ENCODE data around the gene TMEM184A.
"Not testable (repeated sequence)": the region's sequence is repeated elsewhere in the genome, so short reads cannot be mapped to it uniquely, and the experiment has no call there.

The TMEM184A gene

DNA sequence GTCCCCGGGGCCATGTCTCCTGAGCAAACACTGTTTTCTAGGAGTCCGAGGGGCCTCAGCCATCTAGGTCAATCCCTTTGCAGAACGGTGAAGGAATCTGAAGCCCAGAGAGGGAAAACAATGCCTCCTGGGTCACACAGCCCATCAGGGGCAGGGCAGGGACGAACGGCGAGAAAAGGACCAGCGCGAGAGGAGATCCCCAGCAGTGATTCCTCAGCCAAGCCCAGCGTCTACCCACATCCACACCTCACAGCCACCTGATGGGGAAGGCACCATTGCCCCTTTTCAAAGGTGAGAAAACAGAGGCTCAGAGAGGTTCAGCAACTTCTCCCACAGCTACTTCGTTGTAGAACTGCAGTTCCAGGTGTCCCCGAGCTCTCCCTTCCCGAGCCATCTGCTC, 31.7 kb upstream of the TMEM184A start:
- no peak overlapping the region for H3K9ac ChIP-seq (ENCODE audit: low read depth, low read length)
- peaks cover 4% of the 10 kb centered on the region for H3K9me3 ChIP-seq (ENCODE audit: control insufficient read depth, insufficient read depth, low read length)
- H3K4me1 ChIP-seq (ENCODE audit: control insufficient read depth, insufficient read depth, low read length) = no peaks in the 10 kb centered on the region
- H3K36me3 ChIP-seq (ENCODE audit: control insufficient read depth, insufficient read depth, low read length) = peaks cover 3% of the 10 kb centered on the region
- no peak overlapping the region for H3K4me3 ChIP-seq (ENCODE audit: low read depth, low read length)
- no peaks in the 10 kb centered on the region for H3K27me3 ChIP-seq (ENCODE audit: control insufficient read depth, insufficient read depth, low read length)

DNA sequence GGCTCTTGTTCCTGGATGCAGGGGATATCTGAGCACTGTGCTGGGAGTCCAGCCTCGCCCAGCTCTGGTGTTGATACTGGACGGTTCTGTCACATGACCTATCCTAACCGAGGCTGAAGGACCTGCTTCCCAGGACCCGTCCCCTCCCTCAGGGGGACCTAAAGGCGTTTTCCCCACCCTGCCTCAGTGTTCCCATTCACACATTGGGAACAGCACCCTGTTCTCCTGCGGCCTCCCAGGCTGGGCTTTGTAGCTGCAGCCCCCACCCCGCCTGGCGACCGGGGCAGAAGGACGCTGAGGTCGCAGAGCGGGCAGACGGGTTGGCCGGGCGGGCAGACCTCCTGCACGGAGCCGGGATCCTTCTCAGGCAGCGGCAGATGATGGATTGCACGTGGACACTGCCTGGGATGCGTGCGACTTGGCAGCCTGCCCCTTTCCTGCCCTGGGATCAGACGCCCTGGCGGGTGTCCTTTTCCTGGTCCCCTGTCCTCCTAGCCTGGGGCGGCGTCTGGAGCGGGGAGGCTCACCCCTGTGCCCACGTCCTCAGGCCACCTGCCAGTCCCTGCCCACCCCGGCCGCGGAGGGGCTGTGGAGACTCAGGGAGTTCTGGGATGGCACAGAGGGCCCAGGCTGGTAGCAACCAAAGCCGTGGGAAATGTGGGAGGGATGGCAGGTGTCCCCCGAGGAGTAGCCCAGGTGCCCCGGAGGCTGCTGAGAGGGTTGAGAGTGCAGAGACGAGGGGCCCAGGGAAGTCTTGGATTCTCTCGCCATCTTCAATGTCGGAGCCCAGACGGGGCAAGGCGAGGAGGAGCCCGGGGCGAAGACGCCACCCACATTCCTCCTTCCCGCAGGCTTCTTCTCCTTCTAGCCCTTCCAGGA, 31.1 kb upstream of the TMEM184A start:
- Histone ChIP-seq H3K4me1 (ENCODE audit: control insufficient read depth, insufficient read depth, low read length) (no peaks in the 10 kb centered on the region), H3K9me3 (ENCODE audit: control insufficient read depth, insufficient read depth, low read length) (peaks cover 4% of the 10 kb centered on the region), H3K9ac (ENCODE audit: low read depth, low read length) (no peak overlapping the region), H3K27me3 (ENCODE audit: control insufficient read depth, insufficient read depth, low read length) (no peaks in the 10 kb centered on the region), H3K36me3 (ENCODE audit: control insufficient read depth, insufficient read depth, low read length) (peaks cover 3% of the 10 kb centered on the region), H3K4me3 (ENCODE audit: low read depth, low read length) (no peak overlapping the region)

DNA sequence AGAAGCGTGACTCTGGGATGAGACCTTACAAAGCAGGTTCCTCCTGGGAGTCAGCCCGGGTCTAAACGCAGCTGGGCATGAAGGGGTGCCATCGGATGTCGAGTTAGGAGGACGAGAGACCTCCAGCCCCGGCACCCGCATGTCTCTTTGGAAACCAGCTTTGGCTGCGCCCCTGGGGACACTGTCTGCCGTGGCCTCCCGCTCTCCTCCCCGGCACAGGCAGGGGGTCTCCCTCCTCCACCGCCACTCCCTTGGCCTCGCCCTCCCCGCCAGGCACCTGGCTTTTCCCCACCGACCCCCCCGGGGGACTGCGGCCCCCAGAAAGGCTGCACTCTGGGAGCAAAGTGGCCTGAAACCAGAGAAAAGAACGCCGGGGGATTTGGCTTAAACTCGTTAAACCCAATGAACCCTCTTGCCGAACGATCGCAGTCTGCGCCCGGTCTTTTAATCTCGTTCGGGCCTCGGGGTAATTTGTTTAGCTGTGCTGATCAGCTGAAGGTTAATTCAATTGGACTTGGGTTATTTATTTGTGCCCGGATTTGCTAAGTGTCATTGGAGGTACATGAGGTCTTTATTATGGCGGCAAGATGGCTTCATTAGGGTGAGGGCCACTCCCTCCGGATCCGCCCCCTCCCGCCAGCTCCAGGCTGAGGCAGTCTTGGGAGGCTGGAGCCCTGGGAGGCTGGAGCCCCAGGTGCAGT, 30.3 kb upstream of the TMEM184A start:
- Histone ChIP-seq H3K27me3 (ENCODE audit: control insufficient read depth, insufficient read depth, low read length) (no peaks in the 10 kb centered on the region), H3K4me1 (ENCODE audit: control insufficient read depth, insufficient read depth, low read length) (no peaks in the 10 kb centered on the region), H3K36me3 (ENCODE audit: control insufficient read depth, insufficient read depth, low read length) (peaks cover 3% of the 10 kb centered on the region), H3K9ac (ENCODE audit: low read depth, low read length) (no peak overlapping the region), H3K9me3 (ENCODE audit: control insufficient read depth, insufficient read depth, low read length) (peaks cover 4% of the 10 kb centered on the region), H3K4me3 (ENCODE audit: low read depth, low read length) (no peak overlapping the region)

DNA sequence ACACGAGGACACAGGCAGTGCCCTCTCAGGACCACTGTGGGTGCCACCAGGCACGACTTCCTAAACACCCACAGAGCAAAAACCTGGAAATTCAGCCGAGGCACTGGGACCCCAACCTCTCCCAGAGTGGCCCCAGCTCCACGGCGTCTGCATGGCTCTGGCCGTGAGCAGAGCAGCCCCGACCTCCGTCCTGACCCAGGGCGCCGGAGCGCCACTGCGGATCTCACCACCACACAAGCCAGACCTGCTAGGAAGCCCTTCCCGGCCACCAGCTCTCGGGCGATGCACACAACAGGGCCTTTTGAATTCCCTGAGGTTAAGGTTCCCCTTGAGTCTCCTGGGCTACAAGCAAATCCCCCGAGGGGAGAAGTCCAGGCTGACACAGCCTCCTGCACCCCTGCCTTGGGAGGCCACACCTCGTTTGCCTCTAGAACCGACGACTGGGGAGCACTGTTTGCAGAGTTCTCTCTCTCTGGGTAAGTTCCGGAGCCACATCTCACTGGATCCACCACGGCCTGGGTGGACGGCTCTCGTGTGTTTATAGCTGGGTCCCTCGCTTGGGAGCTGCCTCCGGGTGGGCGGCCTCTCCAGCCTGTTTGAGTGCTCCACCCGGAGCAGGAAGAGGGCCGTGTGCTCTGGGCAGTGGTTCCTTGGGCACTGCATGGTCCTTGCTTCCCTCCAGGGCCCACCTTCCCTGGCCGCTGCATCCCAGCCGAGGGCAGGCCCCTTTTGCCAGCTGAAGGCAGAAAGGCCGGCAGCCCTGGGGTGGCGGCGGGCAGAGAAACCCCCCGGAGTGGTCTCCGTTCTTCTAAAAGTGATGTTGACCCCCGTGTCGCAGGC, 29.4 kb upstream of the TMEM184A start:
- Histone ChIP-seq H3K36me3 (ENCODE audit: control insufficient read depth, insufficient read depth, low read length) (peaks cover 3% of the 10 kb centered on the region), H3K9ac (ENCODE audit: low read depth, low read length) (no peak overlapping the region), H3K27me3 (ENCODE audit: control insufficient read depth, insufficient read depth, low read length) (no peaks in the 10 kb centered on the region), H3K9me3 (ENCODE audit: control insufficient read depth, insufficient read depth, low read length) (peaks cover 4% of the 10 kb centered on the region), H3K4me1 (ENCODE audit: control insufficient read depth, insufficient read depth, low read length) (no peaks in the 10 kb centered on the region), H3K4me3 (ENCODE audit: low read depth, low read length) (no peak overlapping the region)

DNA sequence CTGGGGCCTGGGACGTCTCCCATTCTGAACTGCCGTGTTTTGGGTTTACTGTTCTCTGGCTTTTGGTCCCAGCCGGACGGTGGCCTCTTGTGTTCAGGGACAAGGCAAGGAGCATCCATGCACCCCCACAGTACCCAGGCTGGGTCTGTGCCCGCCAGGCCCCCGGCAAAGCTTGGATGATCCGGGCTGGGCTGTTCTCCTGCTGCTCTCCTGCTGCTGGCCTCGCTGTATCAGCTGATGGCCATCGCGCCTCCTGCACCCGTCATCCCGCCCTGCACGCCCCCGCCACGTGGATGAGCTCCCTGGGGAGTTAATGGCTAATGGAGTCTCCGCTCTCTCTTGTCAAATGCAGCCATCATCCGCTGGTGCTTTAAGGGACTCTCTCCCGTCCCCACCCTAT, 28.7 kb upstream of the TMEM184A start:
- Histone ChIP-seq H3K36me3 (ENCODE audit: control insufficient read depth, insufficient read depth, low read length) (peaks cover 3% of the 10 kb centered on the region), H3K9me3 (ENCODE audit: control insufficient read depth, insufficient read depth, low read length) (peaks cover 4% of the 10 kb centered on the region), H3K4me3 (ENCODE audit: low read depth, low read length) (no peak overlapping the region), H3K9ac (ENCODE audit: low read depth, low read length) (no peak overlapping the region), H3K27me3 (ENCODE audit: control insufficient read depth, insufficient read depth, low read length) (no peaks in the 10 kb centered on the region), H3K4me1 (ENCODE audit: control insufficient read depth, insufficient read depth, low read length) (no peaks in the 10 kb centered on the region)

DNA sequence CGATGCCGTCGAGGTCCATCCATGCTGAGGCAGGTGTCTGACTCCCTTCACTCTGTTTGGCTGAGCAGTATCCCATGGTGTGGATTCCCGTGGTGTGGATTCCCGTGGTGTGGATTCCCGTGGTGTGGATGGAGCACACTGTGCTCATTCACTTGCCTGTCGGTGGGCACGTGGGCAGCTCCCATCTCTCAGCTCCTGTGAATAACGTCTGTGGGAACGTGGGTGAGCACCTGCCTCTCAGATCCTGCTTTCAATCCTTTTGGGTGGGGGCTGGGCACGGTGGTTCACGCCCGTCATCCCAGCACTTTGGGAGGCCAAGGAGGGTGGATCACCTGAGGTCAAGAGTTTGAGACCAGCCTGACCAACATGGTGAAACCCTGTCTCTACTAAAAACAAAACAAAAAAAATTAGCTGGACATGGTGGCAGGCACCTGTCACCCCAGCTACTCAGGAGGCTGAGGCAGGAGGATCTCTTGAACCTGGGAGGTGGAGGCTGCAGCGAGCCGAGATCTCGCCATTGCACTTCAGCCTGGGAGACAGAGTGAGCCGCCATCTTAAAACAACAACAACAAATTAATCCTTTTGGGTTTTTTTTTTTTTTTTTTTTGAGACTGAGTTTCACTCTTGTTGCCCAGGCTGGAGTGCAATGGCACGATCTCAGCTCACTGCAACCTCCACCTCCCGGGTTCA, 27.4 kb upstream of the TMEM184A start:
- H3K27me3 ChIP-seq (ENCODE audit: control insufficient read depth, insufficient read depth, low read length); H3K4me1 ChIP-seq (ENCODE audit: control insufficient read depth, insufficient read depth, low read length); H3K9me3 ChIP-seq (ENCODE audit: control insufficient read depth, insufficient read depth, low read length); H3K36me3 ChIP-seq (ENCODE audit: control insufficient read depth, insufficient read depth, low read length); H3K4me3 ChIP-seq (ENCODE audit: low read depth, low read length); H3K9ac ChIP-seq (ENCODE audit: low read depth, low read length): not testable (repeated sequence)

DNA sequence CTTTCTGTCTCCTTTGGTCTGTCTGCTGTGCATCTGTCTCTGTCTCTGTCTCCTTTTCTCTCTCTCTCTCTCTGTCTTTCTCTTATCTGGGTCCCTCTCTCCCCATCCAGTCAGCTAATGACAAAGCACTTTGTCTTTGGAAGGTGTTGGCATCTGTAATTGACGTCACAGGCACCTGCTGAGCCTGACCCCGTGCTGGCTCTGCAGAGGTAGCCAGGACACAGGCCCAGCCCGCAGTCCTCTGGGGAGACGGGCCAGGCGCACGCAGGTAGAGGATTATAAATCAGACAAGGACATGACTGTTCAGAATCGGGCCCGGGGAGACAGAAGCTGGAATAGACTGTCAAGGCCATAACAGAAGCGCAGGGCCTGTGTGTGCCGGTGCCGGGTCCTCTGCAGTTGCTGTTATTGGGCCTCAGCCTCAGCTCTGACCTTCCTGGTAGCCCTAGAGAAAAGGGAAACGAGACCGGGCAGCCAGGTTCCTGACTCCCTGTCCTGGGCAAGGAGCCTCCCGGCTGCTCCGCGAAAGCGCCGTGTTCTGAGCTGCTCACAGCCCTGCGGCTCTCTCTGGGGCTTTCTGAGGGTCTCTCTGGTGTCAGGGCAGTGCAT, 24.5 kb upstream of the TMEM184A start:
- no peak overlapping the region for H3K4me3 ChIP-seq (ENCODE audit: low read depth, low read length)
- H3K4me1 ChIP-seq (ENCODE audit: control insufficient read depth, insufficient read depth, low read length) = peaks cover 4% of the 10 kb centered on the region
- H3K9me3 ChIP-seq (ENCODE audit: control insufficient read depth, insufficient read depth, low read length) = no peaks in the 10 kb centered on the region
- H3K27me3 ChIP-seq (ENCODE audit: control insufficient read depth, insufficient read depth, low read length) = no peaks in the 10 kb centered on the region
- H3K36me3 ChIP-seq (ENCODE audit: control insufficient read depth, insufficient read depth, low read length) = peaks cover 3% of the 10 kb centered on the region
- no peak overlapping the region for H3K9ac ChIP-seq (ENCODE audit: low read depth, low read length)

DNA sequence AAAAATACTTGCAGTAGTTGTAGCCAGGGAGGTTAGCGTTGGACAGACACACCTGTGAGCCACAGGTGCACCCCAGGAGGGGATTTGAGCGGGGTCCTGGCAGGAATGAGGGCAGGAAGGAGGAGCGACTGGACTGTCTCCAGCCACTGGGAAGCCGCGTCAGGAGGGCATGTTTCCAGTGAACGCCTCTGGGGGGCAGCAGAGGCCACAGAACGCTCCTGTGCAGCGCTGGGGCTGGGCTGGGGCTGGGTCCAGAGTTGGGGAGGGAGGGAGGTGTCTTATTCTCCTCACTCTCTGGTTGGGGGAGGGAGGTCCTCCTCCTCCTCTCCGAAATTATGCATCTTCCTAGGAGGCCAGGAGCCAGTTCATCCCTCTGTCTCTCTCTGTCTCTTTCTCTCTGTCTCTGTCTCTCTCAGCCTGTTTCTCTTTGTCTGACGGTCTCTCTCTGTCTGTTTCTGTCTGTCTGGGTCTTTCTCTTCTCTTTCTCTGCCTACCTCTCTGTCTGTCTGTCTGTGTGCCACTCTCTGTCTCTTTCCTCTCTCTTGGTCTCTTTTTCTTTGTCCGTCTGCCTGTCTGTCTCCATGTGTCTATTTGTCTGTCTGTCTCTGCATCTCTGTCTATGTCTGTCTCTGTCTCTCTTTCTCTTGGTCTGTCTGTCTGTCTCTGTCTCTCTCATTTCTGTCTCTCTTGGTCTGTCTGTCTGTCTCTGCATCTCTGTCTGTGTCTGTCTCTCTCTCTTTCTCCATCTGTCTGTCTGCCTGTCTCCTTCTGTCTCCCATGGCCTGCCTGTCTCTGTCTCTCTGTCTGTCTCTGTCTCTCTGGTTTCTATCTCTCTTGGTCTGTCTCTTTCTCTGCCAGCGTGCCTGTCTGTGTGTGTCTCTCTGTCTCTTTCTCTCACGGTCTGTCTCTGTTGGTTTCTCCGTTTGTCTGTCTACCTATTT, 23.7 kb upstream of the TMEM184A start:
- no peak overlapping the region for H3K4me3 ChIP-seq (ENCODE audit: low read depth, low read length)
- H3K36me3 ChIP-seq (ENCODE audit: control insufficient read depth, insufficient read depth, low read length) = peaks cover 3% of the 10 kb centered on the region
- no peaks in the 10 kb centered on the region for H3K27me3 ChIP-seq (ENCODE audit: control insufficient read depth, insufficient read depth, low read length)
- peaks cover 4% of the 10 kb centered on the region for H3K4me1 ChIP-seq (ENCODE audit: control insufficient read depth, insufficient read depth, low read length)
- no peaks in the 10 kb centered on the region for H3K9me3 ChIP-seq (ENCODE audit: control insufficient read depth, insufficient read depth, low read length)
- H3K9ac ChIP-seq (ENCODE audit: low read depth, low read length) = no peak overlapping the region

DNA sequence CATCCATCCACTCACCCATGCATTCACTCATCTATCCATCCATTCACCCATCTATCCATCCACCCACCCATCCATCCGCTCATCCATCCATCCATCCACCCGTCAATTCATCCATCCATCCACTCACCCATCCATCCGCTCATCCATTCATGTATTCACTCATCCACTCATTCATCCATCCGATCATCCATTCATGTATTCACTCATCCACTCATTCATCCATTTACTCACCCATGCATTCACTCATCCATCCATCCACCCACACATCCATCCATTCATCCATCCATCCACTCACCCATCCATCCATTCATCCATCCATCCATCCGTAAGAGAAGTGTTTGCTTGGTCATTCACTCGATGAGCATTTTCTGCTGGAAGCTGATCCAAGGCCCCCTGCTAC, 22.5 kb upstream of the TMEM184A start:
- no peak overlapping the region for H3K9ac ChIP-seq (ENCODE audit: low read depth, low read length)
- peaks cover 3% of the 10 kb centered on the region for H3K36me3 ChIP-seq (ENCODE audit: control insufficient read depth, insufficient read depth, low read length)
- peaks cover 4% of the 10 kb centered on the region for H3K4me1 ChIP-seq (ENCODE audit: control insufficient read depth, insufficient read depth, low read length)
- no peak overlapping the region for H3K4me3 ChIP-seq (ENCODE audit: low read depth, low read length)
- no peaks in the 10 kb centered on the region for H3K27me3 ChIP-seq (ENCODE audit: control insufficient read depth, insufficient read depth, low read length)
- no peaks in the 10 kb centered on the region for H3K9me3 ChIP-seq (ENCODE audit: control insufficient read depth, insufficient read depth, low read length)

DNA sequence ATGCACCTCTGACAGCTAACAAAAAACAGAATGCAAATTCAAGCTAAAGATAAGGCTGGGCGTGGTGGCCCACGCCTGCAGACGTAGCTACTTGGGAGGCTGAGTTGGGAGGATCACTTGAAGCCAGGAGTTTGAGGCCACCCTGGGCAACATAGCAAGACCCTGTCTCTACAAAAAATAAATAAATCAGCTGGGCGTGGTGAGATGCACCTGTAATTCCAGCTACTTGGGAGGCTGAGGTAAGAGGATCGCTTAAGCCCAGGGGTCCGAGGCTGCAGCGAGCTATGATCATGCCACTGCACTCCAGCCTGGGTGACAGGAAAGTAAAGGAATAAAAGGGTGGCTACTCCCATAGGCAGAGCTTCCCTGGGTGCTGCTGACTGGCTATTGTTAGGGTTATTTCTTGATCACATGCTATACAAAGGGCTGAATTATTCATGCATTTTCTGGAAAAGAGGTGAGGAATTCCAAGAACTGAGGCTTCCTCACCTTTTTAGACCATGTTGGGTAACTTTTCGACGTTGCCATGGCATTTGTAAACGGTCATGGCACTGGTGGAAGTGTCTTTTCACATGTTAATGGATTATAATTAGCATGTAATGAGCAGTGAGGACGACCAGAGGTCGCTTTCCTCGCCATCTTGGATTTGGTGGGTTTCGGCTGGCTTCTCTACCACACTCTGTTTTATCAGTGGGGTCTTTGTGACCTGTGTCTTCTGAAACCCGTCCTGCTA, 20.7 kb upstream of the TMEM184A start:
- Histone ChIP-seq H3K4me3 (ENCODE audit: low read depth, low read length) (no peak overlapping the region), H3K9ac (ENCODE audit: low read depth, low read length) (no peak overlapping the region), H3K36me3 (ENCODE audit: control insufficient read depth, insufficient read depth, low read length) (no peaks in the 10 kb centered on the region), H3K9me3 (ENCODE audit: control insufficient read depth, insufficient read depth, low read length) (no peaks in the 10 kb centered on the region), H3K4me1 (ENCODE audit: control insufficient read depth, insufficient read depth, low read length) (peaks cover 4% of the 10 kb centered on the region), H3K27me3 (ENCODE audit: control insufficient read depth, insufficient read depth, low read length) (no peaks in the 10 kb centered on the region)

Measured in iPS-15b (cell line).